PC-3 (cell line): ENCODE measurements around the gene KREMEN2. TPM values are rescaled to one million over a fixed set of nuclear protein-coding genes. Genes with fewer than 3 reads are reported as not detected.

Experiments used
- ATAC-seq: fragments of 200-7000 bp; cut with Tn5 transposase; 2 replicates; pipeline ENCODE4 v1.9.1; 2020; ENCODE audit warnings: mild to moderate bottlenecking, moderate library complexity
- BruUV-seq: library from RNA; stranded (reverse); fragments of 400-500 nt; replicated peaks from 2 replicates; lab custom pipeline; 2021; lab: Mats Ljungman, UMichigan
- CTCF ChIA-PET: fragments of 300-600 bp; sonication (Branson Sonifier 250); formaldehyde crosslinking; loops from one replicate; lab custom pipeline; 2022; ENCODE audit warnings: antibody characterized with exemption; lab: Charles Lee
- POLR2A ChIA-PET: fragments of 300-600 bp; sonication (Branson Sonifier 250); formaldehyde crosslinking; loops from one replicate; lab custom pipeline; 2022; ENCODE audit warnings: antibody characterized with exemption; ENCODE audit not compliant: unreplicated experiment; lab: Charles Lee
- DNase-seq: peaks from one replicate; pipeline ENCODE4 v3.0.0-alpha.2; 2015
- H2AFZ ChIP-seq: fragments of 300-600 bp; sonication (generic); 2 replicates; pipeline ENCODE4 v1.6.0; 2016; ENCODE audit warnings: antibody characterized with exemption, low read length
- H3F3A ChIP-seq: fragments of 300-600 bp; sonication (generic); one replicate; pipeline ENCODE4 v1.6.0; 2017; ENCODE audit warnings: antibody characterized with exemption, low read length, control low read depth, mild to moderate bottlenecking; ENCODE audit not compliant: unreplicated experiment
- H3K27ac ChIP-seq: fragments of 300-600 bp; sonication (generic); 2 replicates; pipeline ENCODE4 v1.5.1; 2016; ENCODE audit warnings: mild to moderate bottlenecking, low read length
- H3K27me3 ChIP-seq: fragments of 300-600 bp; sonication (generic); 2 replicates; pipeline ENCODE4 v1.6.1; 2016; ENCODE audit warnings: low read length, mixed read lengths
- H3K36me3 ChIP-seq: fragments of 300-600 bp; sonication (generic); 2 replicates; pipeline ENCODE4 v1.6.1; 2016; ENCODE audit warnings: low read depth, mixed run types, low read length, mixed read lengths
- H3K4me1 ChIP-seq: fragments of 300-600 bp; sonication (generic); 2 replicates; pipeline ENCODE4 v1.5.1; 2016; ENCODE audit warnings: low read length; ENCODE audit not compliant: insufficient read depth
- H3K4me2 ChIP-seq: fragments of 300-600 bp; sonication (generic); 2 replicates; pipeline ENCODE4 v1.6.0; 2016; ENCODE audit warnings: low read length
- H3K4me3 ChIP-seq: fragments of 300-600 bp; sonication (generic); 2 replicates; pipeline ENCODE4 v1.5.1; 2016; ENCODE audit warnings: mild to moderate bottlenecking, low read length, mixed read lengths
- H3K79me2 ChIP-seq: fragments of 300-600 bp; sonication (generic); 2 replicates; pipeline ENCODE4 v1.6.1; 2017; ENCODE audit warnings: low read length, mixed read lengths
- H3K9ac ChIP-seq: fragments of 300-600 bp; sonication (generic); 2 replicates; pipeline ENCODE4 v1.6.0; 2016; ENCODE audit warnings: mild to moderate bottlenecking, low read length
- H3K9me2 ChIP-seq: fragments of 300-600 bp; sonication (generic); replicated peaks from 2 replicates; pipeline ENCODE4 v1.6.1; 2016; ENCODE audit warnings: mixed run types, low read length, mixed read lengths
- H3K9me3 ChIP-seq: fragments of 300-600 bp; sonication (generic); 2 replicates; pipeline ENCODE4 v1.6.1; 2016; ENCODE audit warnings: low read length, mixed read lengths
- H4K20me1 ChIP-seq: fragments of 300-600 bp; sonication (generic); 2 replicates; pipeline ENCODE4 v1.6.1; 2016; ENCODE audit warnings: low read length, mixed read lengths
- CTCF ChIP-seq: fragments of 300-600 bp; sonication (generic); conservative IDR thresholded peaks from 2 replicates; pipeline ENCODE4 v1.5.1; 2017; ENCODE audit warnings: antibody characterized with exemption, low read depth, mild to moderate bottlenecking, low read length
- EZH2 ChIP-seq: fragments of 300-600 bp; sonication (generic); IDR thresholded peaks from one replicate; pipeline ENCODE4 v1.6.1; 2017; ENCODE audit warnings: antibody characterized with exemption, mild to moderate bottlenecking, low read length; ENCODE audit not compliant: unreplicated experiment
- EZH2phosphoT487 ChIP-seq: fragments of 300-600 bp; sonication (generic); IDR thresholded peaks from 2 replicates; pipeline ENCODE4 v1.6.1; 2018; ENCODE audit warnings: mild to moderate bottlenecking, antibody characterized with exemption, low read length, borderline replicate concordance
- intact Hi-C: fragments of 100-400 bp; cut with micrococcal nuclease; formaldehyde crosslinking; loops from 2 replicates; pipeline ENCODE4 v1.9.0; 2023
- total RNA-seq: library from RNA; depleted of rRNA; stranded (reverse); fragments of >200 nt; gene quantifications from 2 replicates; pipeline ENCODE4 v1.2.3, GENCODE V29; 2014

The KREMEN2 gene
- total RNA-seq, 1 experiment from 2014 or later: 3.6 TPM

- no peak overlapping the region for H3K27ac ChIP-seq
- no peaks in the 10 kb centered on the region for H3K9me3 ChIP-seq
- ATAC-seq (no peak), DNase-seq (no peak)
- H3K4me2 ChIP-seq: no peak overlapping the region
- 0 out of 2 replicates have a peak, but pooled peaks cover 1% of the 10 kb centered on the region for H3K4me1 ChIP-seq
- H2AFZ ChIP-seq: no peak overlapping the region
- no peaks in the 10 kb centered on the region for H3K79me2 ChIP-seq
- intact Hi-C loops: no loop called here
- no peaks in the 10 kb centered on the region for H3K9me2 ChIP-seq
- BruUV-seq: no TSS peak
- no peaks in the 10 kb centered on the region for H3F3A ChIP-seq
- no peaks in the 10 kb centered on the region for H3K36me3 ChIP-seq
- no peak overlapping the region for H3K4me3 ChIP-seq
- TF ChIP-seq EZH2phosphoT487 (no peak), EZH2 (no peak), CTCF (no peak)
- H3K27me3 ChIP-seq: no peaks in the 10 kb centered on the region
- no peak overlapping the region for H3K9ac ChIP-seq
- no peaks in the 10 kb centered on the region for H4K20me1 ChIP-seq
- CTCF ChIA-PET: no interaction called here
- POLR2A ChIA-PET: no interaction called here
Measured at GRCh38 chr16:2953706-2954627, 10.1 kb upstream of the KREMEN2 start.

- no TSS peak for BruUV-seq
- no peaks in the 10 kb centered on the region for H3K36me3 ChIP-seq
- DNase-seq (no peak), ATAC-seq (no peak)
- no peak overlapping the region for H3K4me2 ChIP-seq
- TF ChIP-seq EZH2phosphoT487: no peak
- CTCF ChIA-PET: no interaction called here
- H3K79me2 ChIP-seq: no peaks in the 10 kb centered on the region
- intact Hi-C loops: no loop called here
- POLR2A ChIA-PET: no interaction called here
- H3K9me2 ChIP-seq: no peaks in the 10 kb centered on the region
- H3K4me3 ChIP-seq: no peak overlapping the region
- no peaks in the 10 kb centered on the region for H3K9me3 ChIP-seq
- no peaks in the 10 kb centered on the region for H3F3A ChIP-seq
- no peak overlapping the region for H3K9ac ChIP-seq
- H3K27ac ChIP-seq: no peak overlapping the region
- H3K4me1 ChIP-seq: 0 out of 2 replicates have a peak, but pooled peaks cover 5% of the 10 kb centered on the region
- H4K20me1 ChIP-seq: no peaks in the 10 kb centered on the region
- H2AFZ ChIP-seq: no peak overlapping the region
- no peaks in the 10 kb centered on the region for H3K27me3 ChIP-seq
Measured at GRCh38 chr16:2954656-2955381, 9.3 kb upstream of the KREMEN2 start.

GRCh38 chr16:2955438-2955778 is 8.7 kb upstream of the KREMEN2 start:
- H3K79me2 ChIP-seq: no peaks in the 10 kb centered on the region
- H3F3A ChIP-seq: no peaks in the 10 kb centered on the region
- intact Hi-C loops: no loop called here
- no peak overlapping the region for H3K4me3 ChIP-seq
- no peak for TF ChIP-seq EZH2phosphoT487
- H3K4me1 ChIP-seq: 0 out of 2 replicates have a peak, but pooled peaks cover 5% of the 10 kb centered on the region
- no peak overlapping the region for H3K4me2 ChIP-seq
- H3K27me3 ChIP-seq: no peaks in the 10 kb centered on the region
- no peaks in the 10 kb centered on the region for H3K9me2 ChIP-seq
- no peak overlapping the region for H3K9ac ChIP-seq
- ATAC-seq (no peak), DNase-seq (no peak)
- ChIA-PET CTCF (no interaction called here), POLR2A (no interaction called here)
- no peaks in the 10 kb centered on the region for H4K20me1 ChIP-seq
- H3K36me3 ChIP-seq: no peaks in the 10 kb centered on the region
- no TSS peak for BruUV-seq
- H3K27ac ChIP-seq: no peak overlapping the region
- no peak overlapping the region for H2AFZ ChIP-seq
- H3K9me3 ChIP-seq: no peaks in the 10 kb centered on the region
